ENCODE results near the gene CER1.

The CER1 gene, protein sequence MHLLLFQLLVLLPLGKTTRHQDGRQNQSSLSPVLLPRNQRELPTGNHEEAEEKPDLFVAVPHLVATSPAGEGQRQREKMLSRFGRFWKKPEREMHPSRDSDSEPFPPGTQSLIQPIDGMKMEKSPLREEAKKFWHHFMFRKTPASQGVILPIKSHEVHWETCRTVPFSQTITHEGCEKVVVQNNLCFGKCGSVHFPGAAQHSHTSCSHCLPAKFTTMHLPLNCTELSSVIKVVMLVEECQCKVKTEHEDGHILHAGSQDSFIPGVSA

GRCh38 chr9:14722391-14723035, at the start of gene CER1:
Gene CER1 (minus strand): TSS chr9:14722733. CDS start chr9:14722672, 61 bp downstream.
- no peak for DNase-seq

DNA sequence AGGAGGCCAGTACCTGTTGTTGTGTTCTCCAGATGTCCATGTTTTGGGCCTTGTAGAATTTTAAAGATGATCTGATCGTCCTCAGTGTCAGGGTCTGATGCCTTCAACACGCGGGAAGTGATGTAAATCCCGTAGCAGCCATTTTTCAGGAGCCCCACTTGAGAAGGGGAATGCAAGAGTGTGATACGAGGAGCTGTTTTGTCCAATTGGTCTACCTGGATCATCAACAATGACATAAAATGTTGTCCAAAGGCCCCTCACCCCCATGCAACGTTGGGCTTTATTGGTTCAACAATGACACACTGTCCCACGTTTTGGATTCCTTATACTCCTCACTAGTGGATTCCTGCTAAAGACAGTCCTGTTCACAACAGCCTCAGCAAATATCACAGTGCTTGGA, 48.1 kb upstream of the CER1 start:
- no peak for DNase-seq

- DNase-seq = no peak
These were observed 46.7 kb upstream of the CER1 start for GRCh38 chr9:14769230-14769571.

- DNase-seq = no peak
These were observed 46.1 kb upstream of the CER1 start for GRCh38 chr9:14768405-14769229.

GRCh38 chr9:14766299-14766698, 43.8 kb upstream of the CER1 start:
- DNase-seq = no peak

DNA sequence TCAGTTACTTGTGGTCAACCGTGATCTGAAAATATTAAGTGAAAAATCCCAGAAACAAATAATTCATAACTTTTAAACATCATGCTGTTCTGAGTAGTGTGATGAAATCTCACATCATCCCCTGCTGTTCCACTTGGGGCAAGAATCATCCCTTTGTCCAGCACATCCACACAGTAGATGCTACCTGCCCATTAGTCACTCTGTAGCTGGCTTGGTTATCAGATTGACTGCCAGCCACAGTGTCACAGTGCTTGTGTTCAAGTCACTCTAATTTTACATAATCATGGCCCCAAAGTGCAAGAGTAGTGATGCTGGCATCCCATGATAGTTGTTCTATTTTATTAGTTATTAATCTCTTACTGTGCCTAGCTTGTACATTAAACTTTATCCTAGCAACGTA, 39.1 kb upstream of the CER1 start:
- no peak for DNase-seq

DNA sequence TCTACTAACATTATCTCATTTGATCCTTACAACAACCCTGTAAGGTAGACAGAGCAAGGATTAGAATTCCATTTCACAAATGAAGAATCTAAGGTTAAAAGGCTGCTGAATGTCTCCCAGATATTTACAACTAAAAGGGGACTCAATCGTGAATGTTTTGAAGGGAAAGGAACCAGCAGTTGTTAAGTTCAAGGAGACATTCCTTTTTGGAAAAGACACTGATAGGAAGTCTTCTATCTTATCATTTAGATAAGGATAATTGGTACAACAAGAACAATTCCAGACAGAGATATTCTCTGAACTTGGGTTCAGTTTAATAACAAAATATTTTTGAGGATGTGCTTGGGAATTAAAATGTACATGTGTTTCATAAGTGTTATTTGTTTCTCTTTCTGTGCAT, 37.5 kb upstream of the CER1 start:
- DNase-seq = no peak

DNA sequence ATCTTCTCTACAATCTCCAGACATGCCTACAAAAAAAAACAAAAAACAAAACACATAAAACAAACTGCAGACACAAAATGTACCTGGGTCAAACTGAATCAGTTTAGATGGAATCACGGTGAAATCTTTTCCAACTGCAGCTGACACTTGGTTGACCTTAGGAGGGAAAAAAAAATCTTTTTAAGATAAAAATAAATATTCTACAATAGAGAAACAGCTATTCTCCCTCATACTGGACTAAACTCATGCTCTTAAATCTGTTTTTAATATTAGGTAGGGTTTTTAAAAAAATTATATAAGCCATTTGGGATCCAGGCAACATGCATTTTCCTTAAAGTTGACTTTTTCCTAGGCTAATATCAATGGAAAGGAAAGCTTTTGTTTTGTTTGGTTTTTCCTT, 33.8 kb upstream of the CER1 start:
- DNase-seq = no peak

- DNase-seq = no peak
These were observed 30.3 kb upstream of the CER1 start for GRCh38 chr9:14752871-14753270.

- no peak for DNase-seq
These were observed 29.7 kb upstream of the CER1 start for GRCh38 chr9:14752271-14752670.

- no peak for DNase-seq
These were observed 28.3 kb upstream of the CER1 start for GRCh38 chr9:14750821-14751220.

- no peak for DNase-seq
These were observed 27.2 kb upstream of the CER1 start for GRCh38 chr9:14749741-14750211.

GRCh38 chr9:14748373-14748772, 25.8 kb upstream of the CER1 start:
- no peak for DNase-seq

DNA sequence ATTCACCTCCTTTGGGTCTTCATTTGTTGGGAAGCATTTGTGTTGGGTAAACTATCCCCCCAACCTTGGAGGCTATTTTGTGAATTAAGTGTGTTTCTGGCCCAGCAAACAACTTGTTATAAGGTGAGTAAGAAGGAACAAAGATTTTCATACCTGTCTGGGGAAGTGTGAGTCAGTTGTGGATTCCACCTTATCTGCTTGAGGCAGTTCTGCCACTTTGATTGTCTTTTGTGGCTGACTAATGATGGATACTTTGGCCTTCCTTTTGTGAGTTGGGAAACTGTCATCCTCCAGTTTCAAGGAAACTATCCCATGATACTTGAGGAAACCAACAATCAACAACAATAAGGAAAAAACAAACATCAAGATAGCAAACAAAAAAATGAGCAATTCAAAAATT, 24.6 kb upstream of the CER1 start:
- no peak for DNase-seq

- DNase-seq = no peak
These were observed 24.1 kb upstream of the CER1 start for GRCh38 chr9:14746626-14747025.

- DNase-seq = no peak
These were observed 22.2 kb upstream of the CER1 start for GRCh38 chr9:14744768-14745167.

- no peak for DNase-seq
These were observed 18.8 kb upstream of the CER1 start for GRCh38 chr9:14741369-14741768.

DNA sequence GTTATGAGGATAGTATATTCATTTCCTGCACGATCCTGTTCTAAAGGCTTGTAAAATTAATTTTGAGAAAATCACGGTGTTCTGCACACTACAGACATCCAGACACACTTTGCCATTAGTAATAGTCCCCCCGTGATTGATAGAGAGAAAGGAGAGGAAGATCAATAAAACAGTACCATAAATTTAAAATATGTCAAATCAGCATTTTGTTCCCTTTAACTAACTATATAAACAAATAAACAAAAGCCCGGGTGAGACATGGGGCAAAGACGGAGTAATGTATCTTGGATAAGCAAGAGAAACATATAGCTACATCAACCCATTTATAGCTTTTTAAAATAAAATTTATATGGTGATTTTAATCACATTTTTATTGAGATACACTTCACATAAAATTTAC, 10.6 kb upstream of the CER1 start:
- no peak for DNase-seq

- no peak for DNase-seq
These were observed 8.9 kb upstream of the CER1 start for GRCh38 chr9:14731294-14731981.

GRCh38 chr9:14730461-14730898, 7.9 kb upstream of the CER1 start:
- no peak for DNase-seq

DNA sequence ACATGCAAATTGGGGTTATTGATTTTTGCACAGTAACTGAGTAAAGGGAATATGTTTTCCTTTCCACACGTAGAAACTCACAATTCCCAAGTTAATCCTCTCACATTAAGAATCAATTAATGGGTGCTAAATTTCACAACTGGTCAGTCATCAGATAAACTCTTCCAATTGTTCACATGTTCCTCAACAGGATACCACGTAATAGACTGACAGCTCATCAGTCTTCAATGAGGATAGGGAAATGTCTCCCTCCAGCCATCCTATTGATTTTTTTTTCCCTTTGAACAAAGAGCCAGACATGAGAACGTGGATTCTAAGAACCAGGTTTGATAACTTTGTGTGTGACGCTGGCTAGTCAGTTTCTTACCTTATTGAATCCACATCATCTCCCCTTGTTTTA, 768 bp upstream of the CER1 start:
- DNase-seq = no peak

GRCh38 chr9:14719231-14719923, 3.2 kb downstream of the CER1 start:
- no peak for DNase-seq

GRCh38 chr9:14715102-14715501, 7.4 kb downstream of the CER1 start:
- no peak for DNase-seq

Measured in NCI-H2029 (cell line).